LNCaP clone FGC (cell line): ENCODE measurements around the gene KLHL22.

Experiments used
- DNase-seq: peaks from one replicate; pipeline ENCODE4 v3.0.0-alpha.2; 2011; ENCODE audit warnings: low read depth
- H3K4me3 ChIP-seq: 2 replicates; pipeline ENCODE4 v1.5.1; 2011; ENCODE audit warnings: mild to moderate bottlenecking, low read depth, low read length, control low read depth
- TF ChIP-seq, protein P1 (sequence below): IDR thresholded peaks from 2 replicates; pipeline ENCODE4 v1.5.1; 2012; ENCODE audit warnings: mild to moderate bottlenecking; ENCODE audit not compliant: control insufficient read depth, insufficient read depth; ENCODE audit errors: extremely low read depth

KLHL22 gene

DNA sequence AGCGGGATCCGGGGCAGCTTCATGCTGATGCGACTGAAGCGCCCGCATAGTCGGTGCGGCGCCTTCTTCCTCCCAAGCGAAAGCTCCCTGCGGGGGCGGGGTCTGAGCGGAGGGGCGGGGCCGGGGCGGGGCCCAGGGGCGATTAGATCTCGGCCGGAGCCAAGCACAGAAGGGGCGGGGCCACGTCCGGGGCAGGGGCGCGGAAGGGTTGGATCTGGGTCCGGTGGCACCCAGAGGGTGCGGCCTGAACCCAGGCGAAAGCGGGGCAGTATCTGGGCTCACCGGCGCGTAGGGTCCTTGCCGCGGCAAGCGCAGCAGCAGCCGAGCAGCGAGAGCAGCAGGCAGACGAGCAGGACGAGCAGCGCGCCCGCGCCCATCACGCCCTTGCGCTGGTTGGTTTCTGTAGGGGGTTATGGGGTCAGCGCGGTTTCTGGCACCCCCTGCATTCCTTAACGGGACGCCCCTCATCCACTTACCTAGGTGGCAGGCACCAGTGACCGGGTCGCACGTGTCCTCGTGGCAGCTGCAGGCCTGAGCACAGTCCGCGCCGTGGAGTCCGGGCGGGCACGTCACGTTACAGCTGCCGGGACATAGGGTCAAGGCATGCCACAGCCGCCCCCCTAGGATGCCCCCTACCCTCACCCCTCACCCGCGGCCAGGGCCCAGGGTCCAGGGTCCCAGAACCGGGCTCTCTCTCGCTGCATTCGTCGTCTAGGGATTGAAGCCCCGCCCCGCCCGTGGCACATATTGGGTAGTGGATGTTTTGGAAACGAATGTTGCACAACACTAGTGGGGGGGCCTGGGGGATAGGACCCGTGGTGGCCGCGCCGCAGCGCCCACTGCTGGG, 66.1 kb downstream of the KLHL22 start:
- TF ChIP-seq, protein P1, sequence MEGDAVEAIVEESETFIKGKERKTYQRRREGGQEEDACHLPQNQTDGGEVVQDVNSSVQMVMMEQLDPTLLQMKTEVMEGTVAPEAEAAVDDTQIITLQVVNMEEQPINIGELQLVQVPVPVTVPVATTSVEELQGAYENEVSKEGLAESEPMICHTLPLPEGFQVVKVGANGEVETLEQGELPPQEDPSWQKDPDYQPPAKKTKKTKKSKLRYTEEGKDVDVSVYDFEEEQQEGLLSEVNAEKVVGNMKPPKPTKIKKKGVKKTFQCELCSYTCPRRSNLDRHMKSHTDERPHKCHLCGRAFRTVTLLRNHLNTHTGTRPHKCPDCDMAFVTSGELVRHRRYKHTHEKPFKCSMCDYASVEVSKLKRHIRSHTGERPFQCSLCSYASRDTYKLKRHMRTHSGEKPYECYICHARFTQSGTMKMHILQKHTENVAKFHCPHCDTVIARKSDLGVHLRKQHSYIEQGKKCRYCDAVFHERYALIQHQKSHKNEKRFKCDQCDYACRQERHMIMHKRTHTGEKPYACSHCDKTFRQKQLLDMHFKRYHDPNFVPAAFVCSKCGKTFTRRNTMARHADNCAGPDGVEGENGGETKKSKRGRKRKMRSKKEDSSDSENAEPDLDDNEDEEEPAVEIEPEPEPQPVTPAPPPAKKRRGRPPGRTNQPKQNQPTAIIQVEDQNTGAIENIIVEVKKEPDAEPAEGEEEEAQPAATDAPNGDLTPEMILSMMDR, result no peak
- DNase-seq, result no peak
- H3K4me3 ChIP-seq, result no peak overlapping the region

DNA sequence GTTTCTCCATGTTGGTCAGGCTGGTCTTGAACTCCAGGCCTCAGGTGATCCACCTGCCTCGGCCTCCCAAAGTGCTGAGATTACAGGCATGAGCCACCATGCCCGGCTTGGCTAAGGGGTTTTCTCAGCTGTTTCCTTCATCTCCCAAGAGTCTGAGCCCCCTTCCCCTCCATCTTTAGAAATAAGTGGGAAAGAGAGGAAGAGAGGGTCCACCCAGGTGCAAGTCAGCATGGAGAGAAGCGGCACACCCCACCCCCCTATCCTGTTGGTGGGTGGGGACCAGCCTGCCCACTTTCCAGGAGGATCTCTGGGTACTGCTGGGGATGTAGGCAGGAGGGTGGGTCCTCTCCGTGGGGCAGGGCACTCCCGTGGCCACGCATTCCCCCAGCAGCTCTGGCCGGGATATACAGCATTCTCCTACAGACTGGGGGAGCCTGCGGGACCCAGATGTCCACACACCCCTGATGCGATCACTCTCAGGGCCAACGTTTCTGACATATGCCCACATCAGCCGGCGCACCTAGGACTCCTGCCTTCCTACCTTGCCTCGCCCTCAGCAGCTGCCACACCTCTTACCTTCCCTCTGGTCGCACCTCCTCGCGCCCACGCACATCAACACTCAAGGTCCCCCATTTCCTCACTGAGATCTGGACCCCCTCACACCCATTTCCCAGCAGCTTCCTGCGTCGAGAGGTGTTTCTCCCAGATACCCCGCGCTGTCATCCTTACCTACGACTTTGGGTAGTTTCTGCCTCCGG, 66.9 kb downstream of the KLHL22 start:
- H3K4me3 ChIP-seq, result no peak overlapping the region
- TF ChIP-seq, protein P1, result no peak
- DNase-seq, result no peak

DNA sequence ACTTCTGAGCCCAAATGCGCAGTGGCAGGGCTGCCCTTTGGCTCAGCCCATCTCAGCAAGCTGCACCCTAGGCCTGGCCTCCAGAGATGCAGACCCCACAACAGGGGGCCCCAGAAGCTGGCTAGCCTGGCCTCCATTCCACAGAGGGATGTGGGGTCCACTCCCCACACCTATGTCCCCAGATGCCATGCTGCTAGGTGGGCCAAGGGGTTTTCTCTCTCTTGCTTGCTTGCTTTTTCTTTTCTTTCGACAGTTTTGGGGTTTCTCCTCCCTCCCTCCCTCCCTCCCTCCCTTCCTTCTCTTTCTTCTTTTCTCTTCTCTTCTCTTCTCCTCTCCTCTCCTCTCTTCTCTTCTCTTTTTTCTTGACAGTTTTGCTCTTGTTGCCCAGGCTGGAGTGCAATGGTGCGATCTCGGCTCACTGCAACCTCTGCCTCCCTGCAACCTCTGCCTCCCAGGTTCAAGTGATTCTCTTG, 67.6 kb downstream of the KLHL22 start:
- TF ChIP-seq, protein P1, result no peak
- DNase-seq, result no peak
- H3K4me3 ChIP-seq, result no peak overlapping the region

DNA sequence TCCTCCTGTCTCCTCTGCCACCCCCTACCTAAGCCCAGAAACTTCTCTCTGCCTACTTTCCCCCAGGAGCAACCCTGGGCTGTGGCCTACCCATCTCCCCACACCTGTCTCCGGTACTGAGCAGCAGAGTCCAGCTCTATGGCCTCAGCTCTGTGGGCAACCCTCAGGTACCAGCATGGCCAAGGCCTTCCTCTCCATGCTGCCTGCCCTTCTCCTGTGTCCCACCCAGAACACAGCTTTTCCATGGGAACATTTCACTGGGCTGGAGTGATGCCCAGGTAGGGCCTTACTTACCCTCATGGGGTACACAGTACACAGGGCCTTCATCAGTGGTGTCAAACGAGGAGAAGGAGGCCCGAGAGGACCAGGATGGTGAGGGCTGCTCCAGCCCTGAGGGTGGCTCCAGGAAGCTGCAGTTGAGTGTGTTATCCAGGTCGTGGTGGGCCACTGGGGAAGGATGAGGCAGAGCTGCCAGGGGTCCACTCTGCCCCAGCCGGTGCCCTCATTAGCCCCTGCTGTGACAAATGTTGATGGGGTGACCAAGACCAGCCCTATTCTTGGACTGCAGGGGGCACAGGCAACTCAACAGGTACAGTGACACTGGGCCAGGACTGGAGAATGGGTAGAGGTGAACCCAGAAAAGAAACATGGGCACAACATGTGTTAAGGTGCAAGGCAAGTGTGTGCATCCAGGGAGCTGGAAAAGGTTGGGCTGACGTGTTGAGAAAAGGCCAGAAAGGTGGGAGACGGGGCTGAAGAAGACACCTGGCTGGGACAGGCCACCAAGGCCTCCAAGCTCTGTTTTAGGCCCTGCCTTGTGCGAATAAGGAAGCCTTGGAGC, 68.3 kb downstream of the KLHL22 start:
- DNase-seq, result no peak
- TF ChIP-seq, protein P1, result no peak
- H3K4me3 ChIP-seq, result no peak overlapping the region

DNA sequence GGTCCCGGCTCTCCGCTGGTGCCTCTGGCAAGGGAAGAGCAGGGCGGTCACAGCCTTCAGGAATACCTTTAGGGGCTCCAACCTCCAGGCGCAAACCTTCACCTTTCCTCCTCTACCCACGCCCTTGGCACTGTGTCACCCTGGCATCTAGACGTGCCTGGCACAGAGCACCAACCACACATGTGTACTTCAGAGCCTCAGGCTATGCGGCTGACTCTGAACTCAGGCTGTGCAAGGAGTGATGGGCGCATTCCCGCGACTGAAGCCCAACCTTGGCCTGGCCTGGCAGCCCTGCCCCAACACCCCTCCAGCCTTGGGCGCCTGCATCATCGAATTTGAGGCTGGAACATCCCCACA, 69.4 kb downstream of the KLHL22 start:
- TF ChIP-seq, protein P1, result no peak
- H3K4me3 ChIP-seq, result no peak overlapping the region
- DNase-seq, result no peak

DNA sequence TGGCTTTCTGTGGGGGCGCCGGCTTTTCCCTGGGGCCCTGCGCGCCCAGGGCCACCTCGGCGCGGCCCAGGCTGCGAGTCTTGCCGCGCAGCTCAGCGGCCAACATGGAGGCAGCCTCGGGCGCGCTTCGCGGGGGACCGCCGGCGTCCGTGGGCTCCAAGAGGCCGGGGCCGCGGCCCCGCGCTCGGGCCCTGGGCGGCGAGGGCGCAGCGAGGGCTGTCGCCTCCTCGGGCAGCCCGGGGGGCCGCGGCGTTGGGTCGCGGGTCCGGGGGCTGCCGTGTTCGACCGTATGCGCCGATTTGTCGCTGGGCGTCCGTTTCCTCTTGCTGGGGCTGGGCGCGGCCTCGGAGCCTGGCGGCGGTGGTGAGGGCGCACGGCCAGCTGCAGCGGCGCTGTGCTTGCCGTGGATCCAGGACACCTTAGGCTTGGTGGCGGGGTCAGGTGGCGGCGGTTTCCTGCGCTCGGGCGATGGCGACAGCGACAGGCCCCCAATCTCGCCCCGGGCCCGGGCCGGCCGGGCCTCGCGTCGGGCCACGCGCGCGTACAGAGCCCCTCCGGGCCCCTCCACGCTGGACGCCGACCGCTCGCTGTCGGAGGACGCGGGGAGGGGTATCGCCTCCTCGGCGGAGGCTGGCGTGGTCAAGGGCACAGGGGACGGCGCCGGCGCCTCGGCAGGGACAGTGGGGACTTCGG, 69.9 kb downstream of the KLHL22 start:
- H3K4me3 ChIP-seq, result no peak overlapping the region
- TF ChIP-seq, protein P1, result no peak
- no peak for DNase-seq
